Spleen (tissue), 11 donors: ENCODE measurements around the gene LCMT1. TPM values are rescaled to one million over a fixed set of nuclear protein-coding genes. Genes with fewer than 3 reads are reported as not detected.

ENCODE experiments used
- DNase-seq: peaks from one replicate; pipeline ENCODE4 v3.0.0-alpha.2; 2020
- H3K27ac ChIP-seq, 8 donors: fragments of 200-600 bp; sonication (generic) in 7 of 8; 1 replicate in 4 of 8; 2 replicates in 4 of 8; pipeline versions ENCODE4 v1.5.0 to v1.8.0; 2016 to 2021; ENCODE audit warnings: inconsistent platforms in 4 of 8, mild to moderate bottlenecking in 4 of 8, moderate library complexity in 1 of 8
- H3K27me3 ChIP-seq, 7 donors: fragments of 200-600 bp; sonication (generic) in 6 of 7; replicated peaks in 1 of 7; 1 replicate in 4 of 7; 2 replicates in 3 of 7; pipeline versions ENCODE4 v1.5.0 to v1.8.0; 2016 to 2021; ENCODE audit warnings: inconsistent platforms in 3 of 7, mild to moderate bottlenecking in 1 of 7
- H3K36me3 ChIP-seq, 6 donors: fragments of 200-600 bp; sonication (generic) in 5 of 6; 1 replicate in 4 of 6; 2 replicates in 2 of 6; pipeline versions ENCODE4 v1.5.0 to v1.8.0; 2016 to 2021; ENCODE audit warnings: inconsistent platforms in 2 of 6
- H3K4me1 ChIP-seq, 6 donors: fragments of 200-600 bp; sonication (generic) in 5 of 6; 1 replicate in 3 of 6; 2 replicates in 3 of 6; pipeline versions ENCODE4 v1.5.0 to v1.8.0; 2016 to 2021; ENCODE audit warnings: inconsistent platforms in 3 of 6
- H3K4me3 ChIP-seq, 8 donors: fragments of 200-600 bp; sonication (generic) in 7 of 8; 1 replicate in 4 of 8; 2 replicates in 4 of 8; pipeline versions ENCODE4 v1.5.0 to v1.8.0; 2016 to 2021; ENCODE audit warnings: inconsistent platforms in 4 of 8, mild to moderate bottlenecking in 4 of 8, moderate library complexity in 2 of 8
- H3K9me3 ChIP-seq, 8 donors: fragments of 200-600 bp; sonication (generic) in 7 of 8; 1 replicate in 4 of 8; 2 replicates in 4 of 8; pipeline versions ENCODE4 v1.5.0 to v1.8.0; 2016 to 2021; ENCODE audit warnings: inconsistent platforms in 4 of 8
- CTCF ChIP-seq, 11 experiments: fragments of 200-600 bp in 7 of 11; fragments of 450-650 bp in 4 of 11; sonication (generic) in 4 of 11; IDR thresholded peaks in 8 of 11; conservative IDR thresholded peaks in 3 of 11; 1 replicate in 7 of 11; 2 replicates in 4 of 11; pipeline versions ENCODE4 v1.4.0 to v1.8.0; 2016 to 2021; ENCODE audit warnings: antibody characterized with exemption in 11 of 11, inconsistent platforms in 4 of 11, mild to moderate bottlenecking in 1 of 11
- POLR2A ChIP-seq, 3 donors: fragments of 450-650 bp; IDR thresholded peaks; one replicate each; pipeline ENCODE4 v1.5.1; 2017; ENCODE audit warnings: antibody characterized with exemption in 3 of 3, mild to moderate bottlenecking in 1 of 3
- POLR2AphosphoS5 ChIP-seq, 3 donors: sonication (generic); formaldehyde crosslinking; IDR thresholded peaks; one replicate each; pipeline ENCODE4 v1.5.1; 2017; ENCODE audit warnings: antibody characterized with exemption in 3 of 3
- WGBS, 5 donors: extraction: QIAGEN DNeasy Blood & Tissue Kit in 3 of 5; methylation state at CpG; one replicate each; pipeline versions ENCODE4 v1.1.5 to v1.1.7; 2013 to 2018; 5-methylcytosine and 5-hydroxymethylcytosine counted together
- intact Hi-C: fragments of 100-400 bp; cut with DNase I; formaldehyde crosslinking; loops from one replicate; pipeline ENCODE4 v1.15.0; 2023; ENCODE audit warnings: low total_unique reads
- polyA plus RNA-seq, 3 donors: library from polyadenylated mRNA; stranded (reverse); fragments of 200-250 nt; gene quantifications; one replicate each; pipeline ENCODE4 v1.2.1, GENCODE V29; 2013
- total RNA-seq, 7 donors: library from RNA; depleted of rRNA in 3 of 7; stranded (reverse); fragments of >200 nt in 3 of 7; fragmentation: NEBNext Ultra II Directional in 4 of 7; extraction: Animal tissue kit (Norgen Biotek cat#: 25700) in 4 of 7; gene quantifications; one replicate each; pipeline versions ENCODE4 v1.1.0 to v1.2.1, GENCODE V29; 2016 to 2021
- donor health status: healthy with polysubstance abuse.
- donor health status: DM: no; HTN: no; CAD: no; lungs with moderate emphysema.
- donor health status: DM: no; HTN: no; CAD: no.
- donor health status: Bipolar disorder and iron deficiency.
- donor health status: healthy.
- donor health status: DM: no; HTN: no; CAD: no.
- donor health status: DM: yes; HTN: yes; CAD: no.

The LCMT1 gene
- total and polyA plus RNA-seq, 10 donors: 25.1 to 33.3 (median 28.0) TPM

- Histone ChIP-seq H3K27me3 (no peaks in the 10 kb centered on the region), H3K9me3 (no peaks in the 10 kb centered on the region), H3K36me3 (peaks cover 0 to 1% (median 0%) of the 10 kb centered on the region in 6 donors), H3K4me3 (no peak overlapping the region), H3K4me1 (no peaks in the 10 kb centered on the region), H3K27ac (no peak overlapping the region)
- no peak for TF ChIP-seq CTCF (IDR thresholded peaks at IDR 0.05 in 8 of 11, conservative IDR thresholded peaks at IDR 0.05 in 3 of 11)
- TF ChIP-seq POLR2AphosphoS5 (IDR thresholded peaks at IDR 0.05): no peak
- no peak for TF ChIP-seq POLR2A (IDR thresholded peaks at IDR 0.05)
- intact Hi-C loops: no loop called here
- no peak for DNase-seq
- WGBS, 5 donors: 75 to 86% (median 81%) methylated on average over 3 of the region's 3 CpGs
These were observed 73.2 kb downstream of the LCMT1 start for GRCh38 chr16:25184771-25185170.

- WGBS, 5 donors: 95 to 97% (median 95%) methylated on average over 3 of the region's 3 CpGs
- H3K9me3 ChIP-seq: no peaks in the 10 kb centered on the region
- no peaks in the 10 kb centered on the region for H3K4me1 ChIP-seq
- no peak for DNase-seq
- TF ChIP-seq CTCF (IDR thresholded peaks at IDR 0.05 in 8 of 11, conservative IDR thresholded peaks at IDR 0.05 in 3 of 11) (no peak), POLR2AphosphoS5 (IDR thresholded peaks at IDR 0.05) (no peak), POLR2A (IDR thresholded peaks at IDR 0.05) (no peak)
- intact Hi-C loops: no loop called here
- H3K27ac ChIP-seq: no peak overlapping the region
- no peaks in the 10 kb centered on the region for H3K36me3 ChIP-seq
- no peak overlapping the region for H3K4me3 ChIP-seq
- H3K27me3 ChIP-seq: no peaks in the 10 kb centered on the region
These were observed 75.9 kb downstream of the LCMT1 start for GRCh38 chr16:25187491-25187795.

GRCh38 chr16:25189305-25189704 lies 77.8 kb downstream of the LCMT1 start:
- no peaks in the 10 kb centered on the region for H3K9me3 ChIP-seq
- H3K27me3 ChIP-seq: no peaks in the 10 kb centered on the region
- H3K36me3 ChIP-seq: no peaks in the 10 kb centered on the region
- intact Hi-C loops: no loop called here
- no peak for DNase-seq
- 91 to 96% (median 92%) methylated on average over 6 of the region's 6 CpGs for WGBS, 5 donors
- no peak overlapping the region for H3K27ac ChIP-seq
- no peaks in the 10 kb centered on the region for H3K4me1 ChIP-seq
- TF ChIP-seq POLR2AphosphoS5 (IDR thresholded peaks at IDR 0.05) (no peak), POLR2A (IDR thresholded peaks at IDR 0.05) (no peak)
- H3K4me3 ChIP-seq: no peak overlapping the region

- Histone ChIP-seq H3K9me3 (no peaks in the 10 kb centered on the region), H3K4me1 (no peaks in the 10 kb centered on the region), H3K27me3 (no peaks in the 10 kb centered on the region), H3K36me3 (no peaks in the 10 kb centered on the region), H3K27ac (no peak overlapping the region), H3K4me3 (no peak overlapping the region)
- DNase-seq: no peak
- WGBS, 5 donors: 80 to 89% (median 84%) methylated on average over 6 of the region's 6 CpGs
- intact Hi-C loops: no loop called here
- no peak for TF ChIP-seq POLR2A (IDR thresholded peaks at IDR 0.05)
- TF ChIP-seq CTCF (IDR thresholded peaks at IDR 0.05 in 8 of 11, conservative IDR thresholded peaks at IDR 0.05 in 3 of 11): no peak
- TF ChIP-seq POLR2AphosphoS5 (IDR thresholded peaks at IDR 0.05): no peak
These were observed 80.6 kb downstream of the LCMT1 start for GRCh38 chr16:25192096-25192495.

GRCh38 chr16:25194273-25194878 lies 82.8 kb downstream of the LCMT1 start:
- H3K4me3 ChIP-seq: no peak overlapping the region
- no peaks in the 10 kb centered on the region for H3K9me3 ChIP-seq
- 89 to 96% (median 92%) methylated on average over 7 of the region's 7 CpGs for WGBS, 5 donors
- TF ChIP-seq POLR2A (IDR thresholded peaks at IDR 0.05): no peak
- no peak for TF ChIP-seq CTCF (IDR thresholded peaks at IDR 0.05 in 8 of 11, conservative IDR thresholded peaks at IDR 0.05 in 3 of 11)
- TF ChIP-seq POLR2AphosphoS5 (IDR thresholded peaks at IDR 0.05): no peak
- no peaks in the 10 kb centered on the region for H3K4me1 ChIP-seq
- no peak for DNase-seq
- intact Hi-C loops: no loop called here
- H3K27ac ChIP-seq: no peak overlapping the region
- H3K27me3 ChIP-seq: no peaks in the 10 kb centered on the region
- H3K36me3 ChIP-seq: no peaks in the 10 kb centered on the region
